Transverse colon (tissue), 4 donors: ENCODE data around the gene SUN2.

Source experiments
- CTCF ChIP-seq, 5 experiments: fragments of 200-600 bp in 3 of 5; fragments of 450-650 bp in 2 of 5; sonication (generic) in 3 of 5; IDR thresholded peaks; 1 replicate in 2 of 5; 2 replicates in 3 of 5; pipeline ENCODE4 v1.5.1; 2016 to 2017; ENCODE audit warnings: antibody characterized with exemption in 5 of 5, inconsistent platforms in 3 of 5, mild to moderate bottlenecking in 2 of 5, moderate library complexity in 1 of 5
- EP300 ChIP-seq: sonication (generic); formaldehyde crosslinking; IDR thresholded peaks from one replicate; pipeline ENCODE4 v1.6.1; 2017; ENCODE audit warnings: antibody characterized with exemption, low read depth
- POLR2A ChIP-seq: fragments of 450-650 bp; IDR thresholded peaks from one replicate; pipeline ENCODE4 v1.6.1; 2016; ENCODE audit warnings: antibody characterized with exemption, mild to moderate bottlenecking, moderate library complexity
- POLR2AphosphoS5 ChIP-seq, 3 donors: sonication (generic); formaldehyde crosslinking; IDR thresholded peaks; one replicate each; pipeline ENCODE4 v1.6.1; 2016; ENCODE audit warnings: antibody characterized with exemption in 3 of 3

GRCh38 chr22:38724176-38724575 lies 31.6 kb downstream of the SUN2 start:
- TF ChIP-seq CTCF (IDR thresholded peaks at IDR 0.05), result no peak
- no peak for TF ChIP-seq POLR2A
- no peak for TF ChIP-seq POLR2AphosphoS5 (IDR thresholded peaks at IDR 0.05)
- TF ChIP-seq EP300, result no peak
